Measurements from ENCODE around the gene KLHDC10.

- TF ChIP-seq CTCF (IDR thresholded peaks at IDR 0.05) (no peak), EP300 (IDR thresholded peaks at IDR 0.05) (no peak)
These were observed at the start of gene KLHDC10 for GRCh38 chr7:130069978-130070860.
